Vagina (tissue), 2 donors: Measurements from ENCODE around the gene DCHS2.

ENCODE experiments used
- CTCF ChIP-seq, 3 experiments: fragments of 450-650 bp in 2 of 3; fragments of 200-600 bp in 1 of 3; sonication (generic) in 1 of 3; IDR thresholded peaks; one replicate each; pipeline ENCODE4 v1.5.1; 2017 to 2019; ENCODE audit warnings: antibody characterized with exemption in 3 of 3, mild to moderate bottlenecking in 2 of 3, moderate library complexity in 2 of 3
- POLR2A ChIP-seq, 2 donors: fragments of 450-650 bp; IDR thresholded peaks; one replicate each; pipeline ENCODE4 v1.6.1; 2017; ENCODE audit warnings: antibody characterized with exemption in 2 of 2, mild to moderate bottlenecking in 2 of 2, moderate library complexity in 2 of 2
- POLR2AphosphoS5 ChIP-seq, 2 donors: sonication (generic); formaldehyde crosslinking; IDR thresholded peaks; one replicate each; pipeline ENCODE4 v1.9.0; 2017; ENCODE audit warnings: antibody characterized with exemption in 2 of 2, mild to moderate bottlenecking in 2 of 2, low read depth in 1 of 2; ENCODE audit not compliant: insufficient read depth in 1 of 2

- TF ChIP-seq POLR2A (IDR thresholded peaks at IDR 0.05) (no peak), CTCF (IDR thresholded peaks at IDR 0.05) (no peak), POLR2AphosphoS5 (IDR thresholded peaks at IDR 0.05; ENCODE audit: insufficient read depth in 1 of 2, low read depth in 1 of 2) (no peak)
These were observed 6.3 kb upstream of the DCHS2 start for GRCh38 chr4:154497889-154498288.
